D341Med (cell line): ENCODE data around the gene PAFAH1B2.
"Not testable (repeated sequence)": the region's sequence is repeated elsewhere in the genome, so short reads cannot be mapped to it uniquely, and the experiment has no call there.

Source experiments
- DNase-seq: peaks from one replicate; pipeline ENCODE4 v3.0.0; 2012; ENCODE audit warnings: low spot score

Gene PAFAH1B2

DNA sequence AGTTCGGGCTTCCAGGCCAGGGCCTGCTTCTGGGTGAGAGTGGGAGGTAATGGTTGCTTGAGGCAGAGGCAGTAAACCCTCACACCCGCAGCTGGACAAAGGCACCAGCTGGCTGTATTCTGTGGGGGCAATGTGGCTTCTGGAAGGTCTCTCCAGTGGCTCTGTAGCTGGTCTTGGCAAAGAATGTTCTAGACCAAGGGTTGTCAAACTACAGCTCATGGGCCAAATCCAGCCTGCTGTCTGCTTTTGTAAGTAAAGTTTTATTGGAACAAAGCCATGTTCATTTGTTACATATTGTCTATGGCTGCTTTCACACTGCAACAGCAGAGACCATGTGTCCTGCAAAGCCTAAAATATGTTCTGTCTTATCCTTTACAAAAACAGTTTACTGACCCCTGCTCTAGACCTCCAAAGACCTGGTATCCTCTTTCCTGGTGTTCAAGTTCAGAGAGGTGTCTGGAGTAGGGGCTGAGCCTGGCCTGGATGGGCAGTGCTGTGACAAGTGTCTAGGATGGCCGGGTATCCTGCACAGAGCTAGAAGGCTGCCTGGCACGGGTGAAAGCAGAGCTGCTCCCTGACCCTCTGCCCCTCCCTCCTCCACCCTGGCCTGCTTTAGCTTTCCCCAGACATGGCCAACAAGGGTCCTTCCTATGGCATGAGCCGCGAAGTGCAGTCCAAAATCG, 58.4 kb downstream of the PAFAH1B2 start:
- DNase-seq = no peak

GRCh38 chr11:117203069-117203407, 59.0 kb downstream of the PAFAH1B2 start:
- DNase-seq = no peak

- no peak for DNase-seq
These were observed 60.4 kb downstream of the PAFAH1B2 start for GRCh38 chr11:117204283-117205080.

GRCh38 chr11:117205211-117205818, 61.2 kb downstream of the PAFAH1B2 start:
- no peak for DNase-seq

DNA sequence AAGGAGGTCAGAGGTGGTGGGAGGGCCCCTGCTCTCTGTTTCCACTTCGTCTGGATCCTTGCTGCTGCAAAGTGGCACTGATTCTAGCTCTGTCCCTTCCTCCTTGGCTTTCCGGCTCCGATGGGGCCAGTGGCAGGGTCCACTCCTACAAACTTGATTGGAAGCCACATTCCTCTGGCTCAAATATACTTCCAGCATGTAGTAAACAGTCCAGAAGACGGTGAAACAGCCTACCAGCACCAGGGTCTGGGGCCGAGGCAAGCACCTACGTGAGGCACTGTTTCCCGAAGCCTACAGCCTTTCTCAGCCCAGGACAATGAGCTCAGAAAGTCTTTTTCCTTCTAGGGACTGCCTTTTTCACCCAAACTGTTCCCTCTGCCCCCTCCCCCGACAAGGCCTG, 62.0 kb downstream of the PAFAH1B2 start:
- not testable (repeated sequence) for DNase-seq

GRCh38 chr11:117206859-117207258, 62.8 kb downstream of the PAFAH1B2 start:
- not testable (repeated sequence) for DNase-seq

DNA sequence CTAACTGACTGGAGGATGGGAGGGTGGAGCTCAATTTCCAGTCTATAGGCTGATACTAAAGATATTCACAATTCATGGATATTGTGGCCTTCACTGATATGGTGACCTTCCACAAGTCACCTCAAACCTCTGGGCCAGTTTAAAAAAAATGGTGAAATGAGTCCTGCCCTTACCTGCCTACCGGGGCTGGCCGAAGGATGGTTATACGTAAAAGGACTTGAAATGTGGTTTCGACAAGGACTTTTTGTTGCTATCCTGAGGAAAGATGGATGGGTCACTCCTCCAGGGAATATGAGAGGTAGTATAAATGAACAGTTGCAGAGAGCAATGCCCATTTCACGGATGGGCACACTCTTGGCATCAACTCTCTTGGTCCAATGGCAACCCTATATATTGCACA, 63.4 kb downstream of the PAFAH1B2 start:
- not testable (repeated sequence) for DNase-seq

- DNase-seq = not testable (repeated sequence)
These were observed 64.6 kb downstream of the PAFAH1B2 start for GRCh38 chr11:117208710-117209109.

DNA sequence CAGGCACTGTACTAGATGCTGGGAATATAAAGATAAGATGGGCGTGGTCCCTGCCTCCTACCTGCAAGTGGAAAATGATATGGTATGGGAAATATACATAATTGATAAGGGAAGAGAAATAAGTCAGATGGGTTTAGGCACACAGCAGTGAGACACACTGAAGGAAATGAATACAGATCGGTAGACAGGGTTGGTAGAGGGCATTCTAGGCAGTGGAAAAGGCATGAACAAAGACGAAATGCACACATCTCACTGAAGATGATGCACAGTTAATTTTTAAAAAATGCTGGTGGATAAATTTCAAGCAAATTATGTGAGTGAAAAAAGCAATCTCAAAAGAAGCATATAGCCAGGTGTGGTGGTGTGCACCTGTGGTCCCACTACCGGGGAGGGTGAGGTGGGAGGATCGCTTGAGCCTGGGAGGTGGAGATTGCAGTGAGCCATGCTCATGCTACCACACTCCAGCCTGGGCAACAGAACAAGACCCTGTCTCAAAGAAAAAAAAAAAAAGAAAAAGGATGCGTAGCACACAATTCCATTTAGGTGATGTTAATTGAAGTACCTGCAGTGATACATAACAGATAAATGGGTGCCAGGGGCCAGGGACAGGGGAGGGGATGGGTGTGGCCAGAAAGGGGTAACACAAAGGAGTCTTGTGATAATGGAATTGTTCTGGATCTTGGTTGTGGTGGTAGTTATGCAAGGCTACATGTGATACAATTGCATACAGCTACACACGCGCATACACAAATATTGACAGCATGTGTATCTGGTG, 65.5 kb downstream of the PAFAH1B2 start:
- DNase-seq = not testable (repeated sequence)

GRCh38 chr11:117210620-117211019, 66.5 kb downstream of the PAFAH1B2 start:
- no peak for DNase-seq

- DNase-seq = no peak
These were observed 68.7 kb downstream of the PAFAH1B2 start for GRCh38 chr11:117212697-117213355.

DNA sequence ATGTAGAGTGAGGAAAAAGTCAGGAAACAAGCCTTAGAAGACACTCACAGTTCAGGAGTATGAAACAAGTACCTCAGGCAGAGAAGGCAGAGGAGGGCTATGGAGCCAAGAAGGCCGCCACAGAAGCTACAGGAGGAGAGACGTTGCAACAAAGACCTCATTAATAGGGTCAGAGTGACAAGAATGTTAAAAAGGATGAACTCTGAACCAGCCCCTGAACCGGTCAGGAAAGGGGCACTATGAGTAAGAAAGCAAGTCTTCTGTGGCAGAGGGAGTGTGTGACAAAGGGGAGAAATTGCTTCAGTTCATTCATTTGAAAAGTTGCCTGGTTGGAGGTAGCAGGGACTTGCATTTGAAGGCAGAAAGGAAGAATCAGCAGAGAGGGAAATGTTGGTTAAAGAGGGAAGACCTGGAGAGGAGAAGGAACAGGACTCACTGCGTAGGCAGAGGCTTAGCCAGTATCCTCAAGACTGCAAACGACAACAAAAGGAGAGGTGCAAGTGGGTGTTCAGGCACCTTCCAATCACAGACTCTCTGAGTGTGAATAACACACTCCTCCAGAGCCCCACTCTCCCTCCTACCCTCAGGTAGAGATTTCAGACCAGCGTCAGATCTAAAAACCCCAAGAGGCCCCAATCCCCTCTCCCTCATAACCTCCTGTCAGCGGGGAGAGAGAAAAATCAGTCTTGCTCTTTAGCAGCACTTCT, 70.5 kb downstream of the PAFAH1B2 start:
- DNase-seq = no peak

DNA sequence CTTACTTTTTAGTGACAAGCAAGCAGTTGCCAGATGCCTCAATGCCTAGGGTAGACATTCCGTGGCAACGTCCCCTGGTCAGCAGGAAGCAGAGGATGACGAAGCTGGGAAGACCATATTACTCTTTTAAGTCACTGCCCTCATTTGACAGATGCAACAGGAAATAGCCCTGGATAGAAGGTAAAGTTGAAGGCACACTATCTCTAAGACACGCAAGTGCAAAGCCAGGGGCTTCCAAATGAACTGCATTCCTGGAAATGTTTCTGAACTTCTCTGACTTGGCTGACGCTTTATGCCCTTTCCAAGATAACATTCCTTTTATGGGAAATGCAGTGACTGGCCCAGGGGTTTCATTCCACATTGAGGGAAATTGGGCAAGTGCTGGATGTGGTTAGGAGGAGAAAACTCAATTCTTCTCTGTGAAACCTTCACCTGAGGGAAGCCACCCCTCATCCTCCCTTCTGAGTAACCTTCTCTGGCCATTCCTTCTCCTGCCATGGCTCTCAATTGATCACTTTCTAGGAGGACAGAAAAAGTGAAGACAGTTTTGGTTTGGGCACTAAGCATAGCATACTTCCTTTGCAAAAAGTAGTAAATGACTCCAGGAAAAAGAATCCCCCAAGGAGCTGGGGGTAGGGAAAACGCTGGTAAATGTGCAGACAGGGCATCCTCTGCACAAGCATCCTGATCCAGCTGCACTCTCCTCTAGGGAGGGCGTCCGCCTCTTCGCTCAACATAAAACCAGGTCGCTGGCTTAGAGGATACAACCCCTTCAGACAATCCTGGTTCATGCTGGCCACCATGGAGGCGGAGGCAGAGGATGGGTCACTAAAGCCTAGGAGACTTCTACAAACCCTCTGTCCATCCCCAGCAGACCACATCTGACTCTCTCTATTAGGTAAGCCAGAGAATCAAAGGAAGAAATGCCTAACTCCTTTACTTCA, 73.3 kb downstream of the PAFAH1B2 start:
- no peak for DNase-seq

GRCh38 chr11:117218133-117218915, 74.2 kb downstream of the PAFAH1B2 start:
- DNase-seq = no peak

DNA sequence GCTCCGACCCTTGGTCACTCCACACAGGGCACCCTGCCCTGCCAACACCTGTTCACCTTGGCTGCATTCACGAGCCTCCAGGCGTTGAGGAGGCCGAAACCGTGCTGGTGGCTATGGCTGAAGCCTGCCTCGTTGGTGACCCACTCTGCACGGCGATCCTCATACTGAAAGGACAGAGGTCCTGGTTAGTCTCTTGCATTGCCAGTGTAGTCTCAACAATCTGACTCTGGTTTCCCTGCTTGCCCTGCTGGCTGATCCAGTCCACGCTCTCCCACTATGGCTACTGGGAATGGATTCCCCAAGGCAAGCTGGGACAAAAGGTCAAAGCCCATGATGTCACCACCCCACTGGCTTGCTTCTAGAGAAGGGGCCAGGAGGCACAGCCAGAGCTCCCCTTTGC, 74.9 kb downstream of the PAFAH1B2 start:
- no peak for DNase-seq

DNA sequence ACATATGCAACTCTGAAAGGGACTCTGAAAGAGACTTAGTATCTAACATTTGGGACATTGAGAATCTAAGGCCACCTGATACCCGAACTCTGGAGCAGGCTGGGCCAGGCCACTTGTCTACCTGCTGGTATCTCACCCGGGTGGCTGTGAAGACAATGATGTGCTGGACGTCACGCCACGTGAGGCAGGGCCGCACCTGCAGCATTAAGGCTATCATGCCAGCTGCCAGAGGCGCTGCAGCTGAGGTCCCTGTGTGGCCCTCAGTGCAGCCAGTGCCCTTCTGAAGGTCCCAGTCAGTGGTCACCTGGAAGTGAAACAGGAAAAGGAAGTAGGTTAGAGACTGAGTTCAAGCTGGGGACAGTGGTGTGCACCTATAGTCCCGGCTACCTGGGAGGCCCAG, 75.4 kb downstream of the PAFAH1B2 start:
- no peak for DNase-seq

GRCh38 chr11:117219995-117220394, 75.9 kb downstream of the PAFAH1B2 start:
- DNase-seq = no peak

DNA sequence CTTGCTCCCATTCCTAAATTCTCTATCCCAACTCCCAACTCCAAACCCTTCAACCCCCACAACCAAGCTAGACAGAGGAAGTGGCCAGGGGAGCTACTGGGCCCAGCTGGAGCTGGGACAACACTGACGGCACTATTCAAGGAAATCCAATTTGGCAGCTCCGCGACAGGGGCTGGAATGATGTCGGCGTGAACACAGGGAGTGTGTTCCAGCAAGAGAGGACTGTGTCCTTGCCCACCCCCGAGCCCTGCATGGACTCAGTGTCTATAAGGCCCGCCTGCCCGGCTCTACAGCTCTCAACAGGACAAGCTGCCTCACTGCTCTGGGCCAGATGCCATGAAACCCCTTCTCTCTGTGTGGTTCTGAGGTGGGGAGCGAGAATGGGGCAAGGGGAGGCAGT, 76.5 kb downstream of the PAFAH1B2 start:
- no peak for DNase-seq
